H1 (cell line): ENCODE data around the gene BTBD9. TPM values are rescaled to one million over a fixed set of nuclear protein-coding genes. Genes with fewer than 3 reads are reported as not detected.

Experiments used
- CTCF ChIA-PET: fragments of 300-600 bp; sonication (Branson Sonifier 250); formaldehyde crosslinking; loops from one replicate; lab custom pipeline; 2021; ENCODE audit not compliant: partially characterized antibody; lab: Charles Lee
- POLR2A ChIA-PET: fragments of 300-600 bp; sonication (Branson Sonifier 250); formaldehyde crosslinking; loops from one replicate; lab custom pipeline; 2021; ENCODE audit warnings: inconsistent platforms; ENCODE audit not compliant: partially characterized antibody; lab: Charles Lee
- DNase-seq, 2 experiments: peaks; one replicate each; pipeline versions ENCODE4 v3.0.0 to v3.0.0-alpha.2; 2010 to 2022; ENCODE audit warnings: low spot score in 2 of 2, low read depth in 1 of 2, mixed read lengths in 1 of 2
- FAIRE-seq: peaks from 2 replicates; lab custom pipeline; 2011; peaks lifted over from hg19 to GRCh38; lab: Jason Lieb, UNC
- H2AFZ ChIP-seq: 2 replicates; pipeline ENCODE4 v1.8.1; 2012; ENCODE audit warnings: low read length, inconsistent platforms
- H2AK5ac ChIP-seq: 2 replicates; pipeline ENCODE4 v1.6.1; 2013; ENCODE audit warnings: low read depth, low read length
- H2BK120ac ChIP-seq: replicated peaks from 2 replicates; pipeline ENCODE3; 2013; ENCODE audit warnings: low read depth, low read length, inconsistent platforms
- H2BK12ac ChIP-seq: 2 replicates; pipeline ENCODE4 v1.6.1; 2013; ENCODE audit warnings: low read depth, low read length
- H2BK15ac ChIP-seq: 2 replicates; pipeline ENCODE4 v1.6.1; 2013; ENCODE audit warnings: low read length
- H2BK20ac ChIP-seq: 2 replicates; pipeline ENCODE4 v1.6.1; 2013; ENCODE audit warnings: low read length
- H2BK5ac ChIP-seq: 2 replicates; pipeline ENCODE4 v1.6.1; 2013; ENCODE audit warnings: low read depth, low read length
- H3K14ac ChIP-seq: 2 replicates; pipeline ENCODE4 v1.6.1; 2013; ENCODE audit warnings: inconsistent platforms; ENCODE audit not compliant: insufficient read length
- H3K18ac ChIP-seq: 2 replicates; pipeline ENCODE4 v1.6.1; 2013; ENCODE audit warnings: low read length; ENCODE audit errors: extremely low read depth
- H3K23ac ChIP-seq: 2 replicates; pipeline ENCODE4 v1.6.1; 2013; ENCODE audit warnings: inconsistent platforms; ENCODE audit not compliant: insufficient read length
- H3K23me2 ChIP-seq: 2 replicates; pipeline ENCODE4 v1.6.1; 2013; ENCODE audit warnings: low read depth, low read length
- H3K27ac ChIP-seq: 2 replicates; pipeline ENCODE4 v1.6.1; 2011; ENCODE audit warnings: low read depth, low read length, inconsistent platforms
- H3K27me3 ChIP-seq, 4 experiments: replicated peaks in 1 of 4; 1 replicate in 1 of 4; 2 replicates in 3 of 4; pipeline versions ENCODE4 v1.6.1 to v1.8.1; 2011 to 2013; ENCODE audit warnings: low read length in 3 of 4, mild to moderate bottlenecking in 3 of 4, inconsistent platforms in 2 of 4, mixed read lengths in 2 of 4, moderate library complexity in 1 of 4; ENCODE audit not compliant: control insufficient read depth in 3 of 4, insufficient read depth in 3 of 4; ENCODE audit errors: extremely low read depth in 1 of 4
- H3K36me3 ChIP-seq, 4 experiments: 2 replicates each; pipeline versions ENCODE4 v1.6.1 to v1.8.1; 2011 to 2013; ENCODE audit warnings: mild to moderate bottlenecking in 4 of 4, low read length in 3 of 4, moderate library complexity in 2 of 4, control low read depth in 1 of 4, inconsistent platforms in 1 of 4; ENCODE audit not compliant: insufficient read depth in 4 of 4, control insufficient read depth in 2 of 4
- H3K4ac ChIP-seq: replicated peaks from 2 replicates; pipeline ENCODE3; 2013; ENCODE audit warnings: low read length, low read depth, mixed read lengths, inconsistent platforms; ENCODE audit not compliant: insufficient read length
- H3K4me1 ChIP-seq, 4 experiments: replicated peaks in 1 of 4; 1 replicate in 1 of 4; 2 replicates in 3 of 4; pipeline versions ENCODE4 v1.6.1 to v1.8.1; 2011 to 2013; ENCODE audit warnings: low read length in 3 of 4, inconsistent platforms in 2 of 4, mixed read lengths in 1 of 4; ENCODE audit not compliant: insufficient read depth in 4 of 4, control insufficient read depth in 3 of 4
- H3K4me2 ChIP-seq, 2 experiments: 2 replicates each; pipeline versions ENCODE4 v1.6.1 to v1.8.1; 2011 to 2013; ENCODE audit warnings: low read depth in 2 of 2, low read length in 2 of 2, control low read depth in 1 of 2, inconsistent platforms in 1 of 2, mild to moderate bottlenecking in 1 of 2; ENCODE audit not compliant: insufficient read depth in 1 of 2
- H3K4me3 ChIP-seq, 4 experiments: fragments of 200-600, 300-600 bp in 1 of 4; sonication (generic), shearing (Covaris generic), sonication (Bioruptor Twin) in 1 of 4; 2 replicates each; pipeline versions ENCODE4 v1.5.1 to v1.8.1; 2011 to 2016; ENCODE audit warnings: low read length in 4 of 4, low read depth in 3 of 4, control low read depth in 2 of 4, inconsistent platforms in 2 of 4, mild to moderate bottlenecking in 2 of 4, mixed read lengths in 1 of 4, moderate library complexity in 1 of 4; ENCODE audit not compliant: insufficient read depth in 2 of 4; ENCODE audit errors: extremely low read depth in 1 of 4
- H3K56ac ChIP-seq: replicated peaks from 2 replicates; pipeline ENCODE3; 2013; ENCODE audit warnings: low read depth, mild to moderate bottlenecking, mixed read lengths, low read length, inconsistent platforms; ENCODE audit not compliant: insufficient read length
- H3K79me1 ChIP-seq: 2 replicates; pipeline ENCODE4 v1.6.1; 2013; ENCODE audit warnings: low read depth, low read length, control low read depth
- H3K79me2 ChIP-seq, 2 experiments: 2 replicates each; pipeline versions ENCODE4 v1.6.1 to v1.8.1; 2012 to 2013; ENCODE audit warnings: low read length in 2 of 2, mild to moderate bottlenecking in 2 of 2, inconsistent platforms in 1 of 2; ENCODE audit not compliant: insufficient read depth in 2 of 2, control insufficient read depth in 1 of 2
- H3K9ac ChIP-seq, 4 experiments: replicated peaks in 1 of 4; 1 replicate in 1 of 4; 2 replicates in 3 of 4; pipeline versions ENCODE4 v1.6.1 to v1.8.1; 2011 to 2013; ENCODE audit warnings: low read depth in 3 of 4, low read length in 3 of 4, control low read depth in 2 of 4, mild to moderate bottlenecking in 2 of 4, moderate library complexity in 2 of 4, inconsistent platforms in 1 of 4; ENCODE audit errors: extremely low read depth in 1 of 4
- H3K9me3 ChIP-seq, 2 experiments: 2 replicates each; pipeline versions ENCODE4 v1.6.1 to v1.8.1; 2012 to 2013; ENCODE audit warnings: mild to moderate bottlenecking in 2 of 2, moderate library complexity in 2 of 2, control low read depth in 1 of 2, inconsistent platforms in 1 of 2, low read depth in 1 of 2, low read length in 1 of 2, mixed read lengths in 1 of 2; ENCODE audit not compliant: insufficient read depth in 2 of 2
- H4K20me1 ChIP-seq, 2 experiments: replicated peaks in 1 of 2; 2 replicates each; pipeline versions ENCODE3 to v1.8.1; 2011 to 2013; ENCODE audit warnings: inconsistent platforms in 2 of 2, low read length in 2 of 2, mild to moderate bottlenecking in 1 of 2; ENCODE audit not compliant: insufficient read depth in 2 of 2, control insufficient read depth in 1 of 2
- H4K5ac ChIP-seq: 2 replicates; pipeline ENCODE4 v1.6.1; 2013; ENCODE audit warnings: low read length, low read depth, mixed read lengths, inconsistent platforms; ENCODE audit not compliant: insufficient read length
- H4K8ac ChIP-seq: 2 replicates; pipeline ENCODE4 v1.8.0; 2013; ENCODE audit warnings: mild to moderate bottlenecking, moderate library complexity, low read length, inconsistent platforms; ENCODE audit not compliant: insufficient read depth; ENCODE audit errors: extremely low read depth
- H4K91ac ChIP-seq: replicated peaks from 2 replicates; pipeline ENCODE3; 2013; ENCODE audit warnings: low read length, mixed read lengths, inconsistent platforms; ENCODE audit not compliant: insufficient read length
- TAF7 ChIP-seq: optimal IDR thresholded peaks from 2 replicates; pipeline ENCODE3; 2011; ENCODE audit warnings: low read depth, mild to moderate bottlenecking, inconsistent platforms, low read length, moderate library complexity, borderline replicate concordance
- WGBS, 2 experiments: shearing (Covaris generic) in 1 of 2; methylation state at CpG; one replicate each; pipeline versions ENCODE4 v1.1.6 to v1.1.7; 2013 to 2015; ENCODE audit warnings: low lambda C conversion rate in 2 of 2, mixed read lengths in 2 of 2, inconsistent platforms in 1 of 2, low coverage in 1 of 2, missing lambda C conversion rate in 1 of 2; ENCODE audit not compliant: insufficient replicate concordance in 2 of 2, insufficient coverage in 1 of 2, insufficient read length in 1 of 2; ENCODE audit errors: extremely low coverage in 1 of 2, missing lambda C conversion rate in 1 of 2; 5-methylcytosine and 5-hydroxymethylcytosine counted together
- polyA plus RNA-seq, 7 experiments: library from polyadenylated mRNA; depleted of rRNA in 3 of 7; stranded (reverse) in 5 of 7; unstranded in 2 of 7; fragments of >200 nt in 5 of 7; fragments of 200-250 nt in 2 of 7; gene quantifications; 1 replicate in 5 of 7; 2 replicates in 1 of 7; 4 replicates in 1 of 7; pipeline versions ENCODE4 v1.2.1 to v1.2.3, GENCODE V29; 2011 to 2013; ENCODE audit warnings: missing spikeins in 2 of 7, mixed read lengths in 2 of 7
- total RNA-seq: library from RNA; stranded (reverse); fragmentation: NEBNext Ultra II Directional; extraction: Animal tissue kit (Norgen Biotek cat#: 25700); gene quantifications from 2 replicates; pipeline ENCODE4 v1.2.1, GENCODE V29; 2021

The BTBD9 gene
- total and polyA plus RNA-seq, 2 of the 8 experiments (the other 6 are each of a cell fraction or from before 2014, with no cell fraction given) = 0.92 to 4.1 TPM

DNA sequence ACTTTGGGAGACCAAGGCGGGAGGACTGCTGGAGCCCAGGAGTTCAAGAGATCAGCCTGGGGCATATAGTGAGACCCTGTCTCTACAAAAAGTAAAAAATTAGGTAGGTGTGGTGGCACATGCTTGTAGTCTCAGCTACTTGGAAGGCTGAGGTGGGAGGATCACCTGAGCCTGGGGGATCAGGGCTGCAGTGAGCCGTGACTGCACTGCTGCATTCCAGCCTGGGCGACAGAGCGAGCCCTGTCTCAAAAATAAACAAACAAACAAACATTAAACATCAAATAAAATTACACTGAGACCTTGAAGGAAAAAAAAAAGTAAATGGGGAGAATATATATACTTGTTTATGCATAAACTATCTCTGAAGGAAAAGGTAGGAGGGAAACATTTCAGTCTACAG, 432.4 kb downstream of the BTBD9 start:
- H4K5ac ChIP-seq = no peak overlapping the region
- 88% methylated on average over 4 of the region's 4 CpGs; no CpG with 5 or more reads in 1 of the 2 experiments for WGBS, 2 experiments
- H3K4ac ChIP-seq = no peak overlapping the region
- no peak overlapping the region for H4K91ac ChIP-seq
- H3K79me1 ChIP-seq = no peaks in the 10 kb centered on the region
- no peak overlapping the region for H3K27ac ChIP-seq
- no peak overlapping the region for H2BK20ac ChIP-seq
- H3K18ac ChIP-seq = no peak overlapping the region
- no peak overlapping the region for H3K4me2 ChIP-seq
- no peak overlapping the region for H4K8ac ChIP-seq
- DNase-seq (no peak), FAIRE-seq (no peak)
- no peak overlapping the region for H2AFZ ChIP-seq
- no peaks in the 10 kb centered on the region for H3K79me2 ChIP-seq
- H2BK120ac ChIP-seq = no peak overlapping the region
- no peak overlapping the region for H3K4me3 ChIP-seq
- no peak overlapping the region for H3K56ac ChIP-seq
- H2AK5ac ChIP-seq = no peak overlapping the region
- no peak overlapping the region for H3K14ac ChIP-seq
- H3K23ac ChIP-seq = no peak overlapping the region
- no peaks in the 10 kb centered on the region; the same call in 1 of the 2 replicates for H3K23me2 ChIP-seq
- H3K9ac ChIP-seq = no peak overlapping the region
- no peaks in the 10 kb centered on the region; a peak in 1 of 7 replicates for H3K27me3 ChIP-seq
- H4K20me1 ChIP-seq = no peaks in the 10 kb centered on the region
- CTCF ChIA-PET = interaction anchor here (0.6 to 2.1 kb wide), 2 partner anchors 287 to 531 kb away, joined by 3 to 5 read pairs; no protein-coding TSS in a partner anchor
- H3K36me3 ChIP-seq = no peaks in the 10 kb centered on the region
- H2BK5ac ChIP-seq = no peak overlapping the region
- POLR2A ChIA-PET = no interaction called here
- no peak overlapping the region for H2BK12ac ChIP-seq
- H3K4me1 ChIP-seq = peaks cover 0 to 3% (median 0%) of the 10 kb centered on the region in 4 experiments; a peak in 2 of 7 replicates
- H2BK15ac ChIP-seq = no peak overlapping the region
- no peak for TF ChIP-seq TAF7
- H3K9me3 ChIP-seq = no peaks in the 10 kb centered on the region
